SK-N-SH treated with all-trans-retinoic acid at 6 μM for 48 hours (cell line): ENCODE data around the gene REC114.

ENCODE experiments used
- ATAC-seq: fragments of 200-7000 bp; cut with Tn5 transposase; 3 replicates; pipeline ENCODE4 v1.9.1; 2020; ENCODE audit warnings: mild to moderate bottlenecking, moderate library complexity
- ARNTL ChIP-seq: fragments of 450-650 bp; formaldehyde crosslinking; IDR thresholded peaks from 2 replicates; pipeline ENCODE4 v1.5.0; 2020; ENCODE audit warnings: low read depth, mild to moderate bottlenecking, moderate library complexity, borderline replicate concordance
- BACH2 ChIP-seq: fragments of 250-450 bp; sonication (Bioruptor Pico); IDR thresholded peaks from 2 replicates; pipeline ENCODE4 v1.9.0; 2021; ENCODE audit warnings: mild to moderate bottlenecking, borderline replicate concordance
- CSDC2 ChIP-seq: fragments of 250-450 bp; sonication (Bioruptor Pico); IDR thresholded peaks from 2 replicates; pipeline ENCODE4 v1.5.0; 2020; ENCODE audit warnings: mild to moderate bottlenecking, moderate library complexity
- ESRRG ChIP-seq: fragments of 250-450 bp; sonication (Bioruptor Pico); IDR thresholded peaks from 2 replicates; pipeline ENCODE4 v1.6.1; 2021; ENCODE audit warnings: mild to moderate bottlenecking
- GLIS3 ChIP-seq: fragments of 250-450 bp; sonication (Bioruptor Pico); IDR thresholded peaks from 2 replicates; pipeline ENCODE4 v1.5.0; 2020; ENCODE audit warnings: mild to moderate bottlenecking, moderate library complexity
- ISL1 ChIP-seq: fragments of 250-450 bp; sonication (Bioruptor Pico); IDR thresholded peaks from 2 replicates; pipeline ENCODE4 v2.1.2; 2022; ENCODE audit warnings: mild to moderate bottlenecking, moderate library complexity
- OSR1 ChIP-seq: fragments of 250-450 bp; sonication (Bioruptor Pico); IDR thresholded peaks from 2 replicates; pipeline ENCODE4 v1.8.0; 2022; ENCODE audit warnings: moderate library complexity, mild to moderate bottlenecking, inconsistent platforms
- PPARA ChIP-seq: fragments of 250-450 bp; sonication (Bioruptor Pico); IDR thresholded peaks from 2 replicates; pipeline ENCODE4 v1.5.0; 2020; ENCODE audit warnings: mild to moderate bottlenecking, borderline replicate concordance
- RARB ChIP-seq: fragments of 250-450 bp; sonication (Bioruptor Pico); IDR thresholded peaks from 2 replicates; pipeline ENCODE4 v1.8.0; 2021; ENCODE audit warnings: mild to moderate bottlenecking, moderate library complexity
- SNAI2 ChIP-seq: fragments of 250-450 bp; sonication (Bioruptor Pico); IDR thresholded peaks from 2 replicates; pipeline ENCODE4 v1.5.0; 2020; ENCODE audit warnings: mild to moderate bottlenecking, moderate library complexity
- TCF4 ChIP-seq: fragments of 250-450 bp; sonication (Bioruptor Pico); IDR thresholded peaks from 2 replicates; pipeline ENCODE4 v1.8.0; 2021; ENCODE audit warnings: mild to moderate bottlenecking, moderate library complexity, borderline replicate concordance
- TOX ChIP-seq: fragments of 250-450 bp; sonication (Bioruptor Pico); IDR thresholded peaks from 2 replicates; pipeline ENCODE4 v1.8.0; 2021; ENCODE audit warnings: mild to moderate bottlenecking, moderate library complexity, borderline replicate concordance
- ZC3H10 ChIP-seq: fragments of 250-450 bp; sonication (Bioruptor Pico); IDR thresholded peaks from 2 replicates; pipeline ENCODE4 v1.5.1; 2021; ENCODE audit warnings: mild to moderate bottlenecking, moderate library complexity
- ZFP3 ChIP-seq: fragments of 250-450 bp; sonication (Bioruptor Pico); IDR thresholded peaks from 2 replicates; pipeline ENCODE4 v1.5.0; 2020; ENCODE audit warnings: mild to moderate bottlenecking, moderate library complexity
- ZFP30 ChIP-seq: fragments of 450-650 bp; formaldehyde crosslinking; IDR thresholded peaks from 2 replicates; pipeline ENCODE4 v1.5.0; 2022; ENCODE audit warnings: mild to moderate bottlenecking, moderate library complexity
- ZNF565 ChIP-seq: fragments of 450-650 bp; formaldehyde crosslinking; conservative IDR thresholded peaks from 2 replicates; pipeline ENCODE4 v1.5.0; 2020; ENCODE audit warnings: low read depth, mild to moderate bottlenecking, moderate library complexity
- ZNF70 ChIP-seq: fragments of 450-650 bp; formaldehyde crosslinking; IDR thresholded peaks from 2 replicates; pipeline ENCODE4 v1.5.0; 2020; ENCODE audit warnings: mild to moderate bottlenecking, moderate library complexity
- ZNF8 ChIP-seq: fragments of 450-650 bp; formaldehyde crosslinking; IDR thresholded peaks from 2 replicates; pipeline ENCODE4 v1.5.0; 2020; ENCODE audit warnings: mild to moderate bottlenecking, moderate library complexity
- TF ChIP-seq, protein P1 (sequence below): fragments of 250-450 bp; sonication (Bioruptor Pico); IDR thresholded peaks from 2 replicates; pipeline ENCODE4 v1.5.1; 2020; ENCODE audit warnings: low read depth, mild to moderate bottlenecking, moderate library complexity
- TF ChIP-seq, protein P2 (sequence below): fragments of 250-450 bp; sonication (Bioruptor Pico); IDR thresholded peaks from 2 replicates; pipeline ENCODE4 v1.8.0; 2021; ENCODE audit warnings: low read depth, mild to moderate bottlenecking, moderate library complexity, borderline replicate concordance
- TF ChIP-seq, protein P3 (sequence below): fragments of 250-450 bp; sonication (Bioruptor Pico); IDR thresholded peaks from 2 replicates; pipeline ENCODE4 v1.5.0; 2020; ENCODE audit warnings: mild to moderate bottlenecking, moderate library complexity
- TF ChIP-seq, protein P4 (sequence below): fragments of 250-450 bp; sonication (Bioruptor Pico); IDR thresholded peaks from 2 replicates; pipeline ENCODE4 v1.5.1; 2021; ENCODE audit warnings: mild to moderate bottlenecking, moderate library complexity
- TF ChIP-seq, protein P5 (sequence below): fragments of 250-450 bp; sonication (Bioruptor Pico); IDR thresholded peaks from 2 replicates; pipeline ENCODE4 v1.8.0; 2020; ENCODE audit warnings: mild to moderate bottlenecking, moderate library complexity, borderline replicate concordance

The REC114 gene

DNA sequence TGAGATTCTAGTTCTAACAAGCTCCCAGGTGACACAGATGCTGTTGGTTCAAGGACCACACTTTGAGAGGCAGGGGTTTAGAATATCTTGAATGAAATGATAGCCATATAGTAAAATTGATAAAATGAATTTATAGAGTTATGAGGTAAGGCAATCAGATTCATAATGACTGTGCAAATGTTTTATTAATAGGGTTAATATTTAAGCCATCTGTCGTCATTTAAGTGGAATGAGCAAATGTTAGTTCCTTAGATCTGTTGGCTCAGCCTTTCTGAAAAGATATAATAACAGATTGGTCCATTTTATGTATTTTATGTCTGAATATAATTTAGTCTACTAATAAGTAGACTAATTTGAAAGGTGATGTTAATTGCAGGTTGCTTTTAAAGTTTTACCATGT lies 12.9 kb downstream of the REC114 start:
- TF ChIP-seq ZFP30 (CRISPR knock-in tag) = no peak
- TF ChIP-seq, protein P1, sequence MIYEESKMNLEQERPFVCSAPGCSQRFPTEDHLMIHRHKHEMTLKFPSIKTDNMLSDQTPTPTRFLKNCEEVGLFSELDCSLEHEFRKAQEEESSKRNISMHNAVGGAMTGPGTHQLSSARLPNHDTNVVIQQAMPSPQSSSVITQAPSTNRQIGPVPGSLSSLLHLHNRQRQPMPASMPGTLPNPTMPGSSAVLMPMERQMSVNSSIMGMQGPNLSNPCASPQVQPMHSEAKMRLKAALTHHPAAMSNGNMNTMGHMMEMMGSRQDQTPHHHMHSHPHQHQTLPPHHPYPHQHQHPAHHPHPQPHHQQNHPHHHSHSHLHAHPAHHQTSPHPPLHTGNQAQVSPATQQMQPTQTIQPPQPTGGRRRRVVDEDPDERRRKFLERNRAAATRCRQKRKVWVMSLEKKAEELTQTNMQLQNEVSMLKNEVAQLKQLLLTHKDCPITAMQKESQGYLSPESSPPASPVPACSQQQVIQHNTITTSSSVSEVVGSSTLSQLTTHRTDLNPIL (CRISPR knock-in tag) = no peak
- no peak for TF ChIP-seq ZFP3
- TF ChIP-seq RARB (CRISPR knock-in tag) = no peak
- no peak for TF ChIP-seq CSDC2 (CRISPR knock-in tag)
- no peak for TF ChIP-seq ZC3H10 (CRISPR knock-in tag)
- TF ChIP-seq ESRRG = no peak
- no peak for TF ChIP-seq ZNF70 (CRISPR knock-in tag)
- no peak for TF ChIP-seq ARNTL (CRISPR knock-in tag)
- no peak for TF ChIP-seq PPARA
- TF ChIP-seq, protein P2, sequence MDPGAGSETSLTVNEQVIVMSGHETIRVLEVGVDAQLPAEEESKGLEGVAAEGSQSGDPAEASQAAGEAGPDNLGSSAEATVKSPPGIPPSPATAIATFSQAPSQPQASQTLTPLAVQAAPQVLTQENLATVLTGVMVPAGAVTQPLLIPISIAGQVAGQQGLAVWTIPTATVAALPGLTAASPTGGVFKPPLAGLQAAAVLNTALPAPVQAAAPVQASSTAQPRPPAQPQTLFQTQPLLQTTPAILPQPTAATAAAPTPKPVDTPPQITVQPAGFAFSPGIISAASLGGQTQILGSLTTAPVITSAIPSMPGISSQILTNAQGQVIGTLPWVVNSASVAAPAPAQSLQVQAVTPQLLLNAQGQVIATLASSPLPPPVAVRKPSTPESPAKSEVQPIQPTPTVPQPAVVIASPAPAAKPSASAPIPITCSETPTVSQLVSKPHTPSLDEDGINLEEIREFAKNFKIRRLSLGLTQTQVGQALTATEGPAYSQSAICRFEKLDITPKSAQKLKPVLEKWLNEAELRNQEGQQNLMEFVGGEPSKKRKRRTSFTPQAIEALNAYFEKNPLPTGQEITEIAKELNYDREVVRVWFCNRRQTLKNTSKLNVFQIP (CRISPR knock-in tag) = no peak
- no peak for TF ChIP-seq OSR1 (CRISPR knock-in tag)
- TF ChIP-seq, protein P3, sequence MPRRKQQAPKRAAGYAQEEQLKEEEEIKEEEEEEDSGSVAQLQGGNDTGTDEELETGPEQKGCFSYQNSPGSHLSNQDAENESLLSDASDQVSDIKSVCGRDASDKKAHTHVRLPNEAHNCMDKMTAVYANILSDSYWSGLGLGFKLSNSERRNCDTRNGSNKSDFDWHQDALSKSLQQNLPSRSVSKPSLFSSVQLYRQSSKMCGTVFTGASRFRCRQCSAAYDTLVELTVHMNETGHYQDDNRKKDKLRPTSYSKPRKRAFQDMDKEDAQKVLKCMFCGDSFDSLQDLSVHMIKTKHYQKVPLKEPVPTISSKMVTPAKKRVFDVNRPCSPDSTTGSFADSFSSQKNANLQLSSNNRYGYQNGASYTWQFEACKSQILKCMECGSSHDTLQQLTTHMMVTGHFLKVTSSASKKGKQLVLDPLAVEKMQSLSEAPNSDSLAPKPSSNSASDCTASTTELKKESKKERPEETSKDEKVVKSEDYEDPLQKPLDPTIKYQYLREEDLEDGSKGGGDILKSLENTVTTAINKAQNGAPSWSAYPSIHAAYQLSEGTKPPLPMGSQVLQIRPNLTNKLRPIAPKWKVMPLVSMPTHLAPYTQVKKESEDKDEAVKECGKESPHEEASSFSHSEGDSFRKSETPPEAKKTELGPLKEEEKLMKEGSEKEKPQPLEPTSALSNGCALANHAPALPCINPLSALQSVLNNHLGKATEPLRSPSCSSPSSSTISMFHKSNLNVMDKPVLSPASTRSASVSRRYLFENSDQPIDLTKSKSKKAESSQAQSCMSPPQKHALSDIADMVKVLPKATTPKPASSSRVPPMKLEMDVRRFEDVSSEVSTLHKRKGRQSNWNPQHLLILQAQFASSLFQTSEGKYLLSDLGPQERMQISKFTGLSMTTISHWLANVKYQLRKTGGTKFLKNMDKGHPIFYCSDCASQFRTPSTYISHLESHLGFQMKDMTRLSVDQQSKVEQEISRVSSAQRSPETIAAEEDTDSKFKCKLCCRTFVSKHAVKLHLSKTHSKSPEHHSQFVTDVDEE (CRISPR knock-in tag) = no peak
- no peak for TF ChIP-seq TOX (CRISPR knock-in tag)
- no peak for TF ChIP-seq TCF4 (CRISPR knock-in tag)
- no peak for TF ChIP-seq SNAI2 (CRISPR knock-in tag)
- no peak for TF ChIP-seq ZNF565
- TF ChIP-seq, all 23 proteins: peak for 0
- ATAC-seq = no peak

DNA sequence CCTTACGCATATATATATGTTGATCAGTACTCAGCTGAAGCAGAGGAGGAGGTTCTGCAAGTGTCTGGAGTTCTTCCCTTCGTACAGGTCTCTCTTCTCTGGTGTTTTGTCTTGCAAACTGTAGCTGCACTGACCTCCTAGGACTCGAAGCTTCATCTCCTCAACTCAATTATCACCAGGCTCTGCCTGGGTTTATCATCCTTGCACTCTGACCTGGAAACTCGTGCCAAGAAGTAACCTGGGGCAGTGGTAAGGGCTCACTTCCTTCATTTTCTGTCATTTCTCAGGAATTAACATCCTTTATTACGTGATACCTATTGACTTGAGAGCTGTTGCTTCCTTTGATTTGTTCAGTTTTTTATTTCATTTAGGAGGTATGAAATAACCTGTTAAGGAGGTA lies 14.4 kb downstream of the REC114 start:
- ATAC-seq = no peak
- no peak for TF ChIP-seq ZC3H10 (CRISPR knock-in tag)
- no peak for TF ChIP-seq OSR1 (CRISPR knock-in tag)
- no peak for TF ChIP-seq BACH2 (CRISPR knock-in tag)

DNA sequence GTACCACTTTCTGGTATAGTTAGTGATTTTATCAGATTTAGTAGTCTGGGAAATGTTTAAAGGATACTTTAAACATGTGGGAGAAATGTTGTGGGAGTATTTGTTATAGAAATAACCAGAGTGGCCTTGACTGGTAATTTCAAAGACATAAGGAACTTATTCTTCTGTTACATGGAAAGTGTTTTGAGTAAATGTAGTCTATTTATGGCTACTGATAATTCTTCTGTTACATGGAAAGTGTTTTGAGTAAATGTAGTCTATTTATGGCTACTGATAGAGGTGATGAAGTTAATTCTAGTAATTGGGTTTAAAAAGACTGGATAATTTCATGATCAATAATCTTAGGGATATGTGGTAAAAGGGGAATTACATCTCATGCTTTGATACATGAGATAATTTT lies 17.7 kb downstream of the REC114 start:
- no peak for ATAC-seq
- TF ChIP-seq, protein P4, sequence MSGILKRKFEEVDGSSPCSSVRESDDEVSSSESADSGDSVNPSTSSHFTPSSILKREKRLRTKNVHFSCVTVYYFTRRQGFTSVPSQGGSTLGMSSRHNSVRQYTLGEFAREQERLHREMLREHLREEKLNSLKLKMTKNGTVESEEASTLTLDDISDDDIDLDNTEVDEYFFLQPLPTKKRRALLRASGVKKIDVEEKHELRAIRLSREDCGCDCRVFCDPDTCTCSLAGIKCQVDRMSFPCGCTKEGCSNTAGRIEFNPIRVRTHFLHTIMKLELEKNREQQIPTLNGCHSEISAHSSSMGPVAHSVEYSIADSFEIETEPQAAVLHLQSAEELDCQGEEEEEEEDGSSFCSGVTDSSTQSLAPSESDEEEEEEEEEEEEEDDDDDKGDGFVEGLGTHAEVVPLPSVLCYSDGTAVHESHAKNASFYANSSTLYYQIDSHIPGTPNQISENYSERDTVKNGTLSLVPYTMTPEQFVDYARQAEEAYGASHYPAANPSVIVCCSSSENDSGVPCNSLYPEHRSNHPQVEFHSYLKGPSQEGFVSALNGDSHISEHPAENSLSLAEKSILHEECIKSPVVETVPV (CRISPR knock-in tag) = no peak
- TF ChIP-seq ZNF565 = no peak
- TF ChIP-seq ESRRG = no peak
- TF ChIP-seq, protein P1 (CRISPR knock-in tag) = no peak
- TF ChIP-seq, protein P3 (CRISPR knock-in tag) = no peak
- TF ChIP-seq ZFP3 = no peak
- TF ChIP-seq ZNF8 (CRISPR knock-in tag) = no peak
- TF ChIP-seq SNAI2 (CRISPR knock-in tag) = no peak
- no peak for TF ChIP-seq TCF4 (CRISPR knock-in tag)
- no peak for TF ChIP-seq ISL1 (CRISPR knock-in tag)
- TF ChIP-seq ARNTL (CRISPR knock-in tag) = no peak
- TF ChIP-seq ZFP30 (CRISPR knock-in tag) = no peak
- TF ChIP-seq GLIS3 (CRISPR knock-in tag) = no peak
- TF ChIP-seq PPARA = no peak
- no peak for TF ChIP-seq TOX (CRISPR knock-in tag)
- no peak for TF ChIP-seq CSDC2 (CRISPR knock-in tag)
- TF ChIP-seq ZNF70 (CRISPR knock-in tag) = no peak
- TF ChIP-seq, protein P5, sequence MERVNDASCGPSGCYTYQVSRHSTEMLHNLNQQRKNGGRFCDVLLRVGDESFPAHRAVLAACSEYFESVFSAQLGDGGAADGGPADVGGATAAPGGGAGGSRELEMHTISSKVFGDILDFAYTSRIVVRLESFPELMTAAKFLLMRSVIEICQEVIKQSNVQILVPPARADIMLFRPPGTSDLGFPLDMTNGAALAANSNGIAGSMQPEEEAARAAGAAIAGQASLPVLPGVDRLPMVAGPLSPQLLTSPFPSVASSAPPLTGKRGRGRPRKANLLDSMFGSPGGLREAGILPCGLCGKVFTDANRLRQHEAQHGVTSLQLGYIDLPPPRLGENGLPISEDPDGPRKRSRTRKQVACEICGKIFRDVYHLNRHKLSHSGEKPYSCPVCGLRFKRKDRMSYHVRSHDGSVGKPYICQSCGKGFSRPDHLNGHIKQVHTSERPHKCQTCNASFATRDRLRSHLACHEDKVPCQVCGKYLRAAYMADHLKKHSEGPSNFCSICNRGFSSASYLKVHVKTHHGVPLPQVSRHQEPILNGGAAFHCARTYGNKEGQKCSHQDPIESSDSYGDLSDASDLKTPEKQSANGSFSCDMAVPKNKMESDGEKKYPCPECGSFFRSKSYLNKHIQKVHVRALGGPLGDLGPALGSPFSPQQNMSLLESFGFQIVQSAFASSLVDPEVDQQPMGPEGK (CRISPR knock-in tag) = no peak
- no peak for TF ChIP-seq RARB (CRISPR knock-in tag)
- TF ChIP-seq ZC3H10 (CRISPR knock-in tag) = no peak
